ENCODE results near the gene SH3BP5L.
"Not testable (repeated sequence)": the region's sequence is repeated elsewhere in the genome, so short reads cannot be mapped to it uniquely, and the experiment has no call there.

Gene SH3BP5L

DNA sequence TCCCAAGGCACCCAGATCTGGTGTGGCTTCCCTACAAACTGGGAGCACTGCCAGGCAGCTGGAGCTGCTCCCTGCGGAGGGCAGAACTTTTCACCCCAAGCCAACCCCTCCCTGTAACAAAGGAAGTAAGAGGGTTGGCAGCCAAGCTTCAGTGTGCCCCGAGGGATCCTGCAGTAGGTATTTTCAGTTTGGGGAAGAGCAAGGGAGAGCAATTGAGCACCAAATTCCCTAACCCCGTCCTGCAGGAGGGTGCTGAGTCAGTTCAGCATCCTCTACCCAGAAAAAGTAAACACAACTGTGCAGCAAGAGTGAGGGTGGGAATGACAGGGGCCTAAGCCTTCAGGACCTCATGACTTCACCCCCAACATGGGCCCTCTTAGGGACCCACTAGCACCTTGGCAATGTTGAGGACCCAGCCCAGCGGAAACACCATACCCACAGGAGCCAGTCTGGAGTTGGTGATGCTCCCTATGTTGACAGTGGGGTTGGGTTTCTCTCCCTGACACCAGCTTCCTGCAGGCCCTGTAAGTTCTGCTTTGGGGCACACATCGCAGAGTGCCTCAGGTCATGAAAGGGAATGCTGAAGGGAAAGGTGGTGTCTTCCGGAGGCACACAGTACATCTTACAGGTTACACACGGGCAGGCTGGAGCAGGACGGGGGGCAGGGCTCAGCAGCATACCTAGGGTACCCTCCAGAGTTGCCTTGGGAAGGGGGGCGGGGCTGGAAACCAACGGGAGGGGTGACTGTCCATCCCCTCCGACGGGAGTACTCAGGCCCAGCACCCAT lies 14.8 kb downstream of the SH3BP5L start:
- TF ChIP-seq, protein P1, sequence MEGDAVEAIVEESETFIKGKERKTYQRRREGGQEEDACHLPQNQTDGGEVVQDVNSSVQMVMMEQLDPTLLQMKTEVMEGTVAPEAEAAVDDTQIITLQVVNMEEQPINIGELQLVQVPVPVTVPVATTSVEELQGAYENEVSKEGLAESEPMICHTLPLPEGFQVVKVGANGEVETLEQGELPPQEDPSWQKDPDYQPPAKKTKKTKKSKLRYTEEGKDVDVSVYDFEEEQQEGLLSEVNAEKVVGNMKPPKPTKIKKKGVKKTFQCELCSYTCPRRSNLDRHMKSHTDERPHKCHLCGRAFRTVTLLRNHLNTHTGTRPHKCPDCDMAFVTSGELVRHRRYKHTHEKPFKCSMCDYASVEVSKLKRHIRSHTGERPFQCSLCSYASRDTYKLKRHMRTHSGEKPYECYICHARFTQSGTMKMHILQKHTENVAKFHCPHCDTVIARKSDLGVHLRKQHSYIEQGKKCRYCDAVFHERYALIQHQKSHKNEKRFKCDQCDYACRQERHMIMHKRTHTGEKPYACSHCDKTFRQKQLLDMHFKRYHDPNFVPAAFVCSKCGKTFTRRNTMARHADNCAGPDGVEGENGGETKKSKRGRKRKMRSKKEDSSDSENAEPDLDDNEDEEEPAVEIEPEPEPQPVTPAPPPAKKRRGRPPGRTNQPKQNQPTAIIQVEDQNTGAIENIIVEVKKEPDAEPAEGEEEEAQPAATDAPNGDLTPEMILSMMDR (IDR thresholded peaks at IDR 0.05; ENCODE audit: borderline replicate concordance, insufficient read depth, low read depth, low read length) = no peak
- no peak overlapping the region for H3K4me3 ChIP-seq (ENCODE audit: low read depth, low read length)

DNA sequence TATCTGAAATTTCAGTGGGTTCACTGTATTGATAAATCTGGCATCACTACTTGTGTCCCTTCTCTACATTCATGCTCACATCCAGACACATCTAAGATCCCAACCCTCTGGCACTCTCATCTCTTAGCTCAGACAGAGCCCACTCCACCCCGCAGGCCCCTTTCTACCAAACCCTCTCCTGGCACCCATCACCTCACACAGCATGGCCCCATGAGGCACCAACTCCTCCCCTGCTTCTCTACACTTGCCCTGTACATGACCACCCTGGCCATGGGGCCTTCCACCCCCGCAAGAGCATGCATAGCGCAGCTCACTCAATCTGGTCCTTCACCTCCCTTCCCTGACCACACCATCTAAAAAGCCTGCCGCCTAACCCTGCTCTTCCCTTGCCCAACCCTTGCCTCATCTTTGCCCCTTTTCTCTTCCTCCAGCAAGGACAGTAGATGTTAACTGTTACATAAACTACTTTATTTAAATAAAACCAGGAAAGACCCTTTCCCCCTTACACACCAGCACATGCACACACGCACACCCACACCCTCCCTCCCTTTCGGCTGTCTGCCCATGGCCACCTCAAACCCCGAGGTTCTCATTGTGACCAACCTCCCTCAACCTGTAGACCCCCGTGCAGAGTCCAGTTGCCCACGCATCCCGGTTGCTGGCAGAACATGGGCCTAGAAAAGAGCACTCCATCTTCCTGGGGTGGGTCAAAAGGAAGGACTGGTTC lies 15.6 kb downstream of the SH3BP5L start:
- TF ChIP-seq, protein P1 (IDR thresholded peaks at IDR 0.05; ENCODE audit: borderline replicate concordance, insufficient read depth, low read depth, low read length) = no peak
- no peak overlapping the region for H3K4me3 ChIP-seq (ENCODE audit: low read depth, low read length)

DNA sequence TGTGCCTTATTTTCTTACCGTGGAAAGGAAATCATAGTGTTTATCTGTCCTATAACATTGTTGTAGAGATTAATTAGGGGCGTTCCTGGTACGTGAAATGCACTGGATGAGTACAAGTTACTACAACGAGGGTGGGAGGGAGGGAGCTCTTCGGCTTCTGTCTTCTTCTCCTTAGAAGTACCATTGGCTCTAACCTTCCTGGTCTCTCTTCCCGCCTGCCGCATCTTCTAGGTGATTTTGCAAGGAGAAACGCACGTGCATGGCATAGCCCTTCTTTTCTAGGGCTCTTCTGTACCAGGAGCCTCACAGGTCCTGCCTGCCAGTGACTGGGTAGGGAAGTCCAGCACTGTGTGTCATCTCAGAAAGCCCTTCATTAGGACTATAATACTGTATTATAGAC lies 16.8 kb downstream of the SH3BP5L start:
- no peak overlapping the region for H3K4me3 ChIP-seq (ENCODE audit: low read depth, low read length)
- TF ChIP-seq, protein P1 (IDR thresholded peaks at IDR 0.05; ENCODE audit: borderline replicate concordance, insufficient read depth, low read depth, low read length) = no peak

DNA sequence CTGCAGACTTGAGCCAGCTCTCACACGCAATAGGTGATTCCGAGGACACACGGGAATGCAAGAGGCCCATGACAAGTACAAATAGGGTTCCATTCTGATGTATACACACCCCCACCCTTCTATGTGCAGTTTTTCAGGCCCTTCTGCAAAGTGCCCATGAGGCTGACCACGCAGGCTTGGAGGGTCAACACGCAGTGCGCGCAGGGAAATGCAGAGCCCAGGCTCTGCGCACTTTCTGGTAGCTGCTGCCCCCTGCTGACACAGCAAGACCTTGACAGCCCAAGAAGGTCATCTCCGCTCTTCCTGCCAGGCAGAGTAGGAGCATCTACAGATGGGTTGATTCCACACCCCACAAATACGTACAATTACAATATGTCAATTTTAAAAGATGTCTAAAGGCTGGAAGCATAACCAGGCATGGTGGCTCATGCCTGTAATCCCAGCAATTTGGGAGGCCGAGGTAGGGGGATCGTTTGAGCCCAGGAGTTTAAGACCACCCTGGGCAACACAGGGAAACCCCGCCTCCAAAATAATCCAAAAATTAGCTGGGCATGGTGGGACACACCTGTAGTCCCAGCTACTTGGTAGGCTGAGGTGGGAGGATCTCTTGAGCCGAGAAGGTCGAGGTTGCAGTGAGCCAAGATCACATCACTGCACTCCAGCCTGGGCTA lies 18.5 kb downstream of the SH3BP5L start:
- H3K4me3 ChIP-seq (ENCODE audit: low read depth, low read length) = no peak overlapping the region
- TF ChIP-seq, protein P1 (IDR thresholded peaks at IDR 0.05; ENCODE audit: borderline replicate concordance, insufficient read depth, low read depth, low read length) = peak; percentile 94

- TF ChIP-seq, protein P1 (IDR thresholded peaks at IDR 0.05; ENCODE audit: borderline replicate concordance, insufficient read depth, low read depth, low read length) = no peak
- H3K4me3 ChIP-seq (ENCODE audit: low read depth, low read length) = no peak overlapping the region
Measured at GRCh38 chr1:248805876-248806275, 19.8 kb downstream of the SH3BP5L start.

GRCh38 chr1:248804771-248805681 lies 20.7 kb downstream of the SH3BP5L start:
- TF ChIP-seq, protein P1 (IDR thresholded peaks at IDR 0.05; ENCODE audit: borderline replicate concordance, insufficient read depth, low read depth, low read length) = no peak
- no peak overlapping the region for H3K4me3 ChIP-seq (ENCODE audit: low read depth, low read length)

- H3K4me3 ChIP-seq (ENCODE audit: low read depth, low read length) = not testable (repeated sequence)
Measured at GRCh38 chr1:248803501-248803900, 22.2 kb downstream of the SH3BP5L start.

Data from GM12875 (cell line).